H1 (cell line): ENCODE data around the gene JPT1. TPM values are rescaled to one million over a fixed set of nuclear protein-coding genes. Genes with fewer than 3 reads are reported as not detected.

ENCODE experiments used
- CTCF ChIA-PET: fragments of 300-600 bp; sonication (Branson Sonifier 250); formaldehyde crosslinking; loops from one replicate; lab custom pipeline; 2021; ENCODE audit not compliant: partially characterized antibody; lab: Charles Lee
- POLR2A ChIA-PET: fragments of 300-600 bp; sonication (Branson Sonifier 250); formaldehyde crosslinking; loops from one replicate; lab custom pipeline; 2021; ENCODE audit warnings: inconsistent platforms; ENCODE audit not compliant: partially characterized antibody; lab: Charles Lee
- DNase-seq, 2 experiments: peaks; one replicate each; pipeline versions ENCODE4 v3.0.0 to v3.0.0-alpha.2; 2010 to 2022; ENCODE audit warnings: low spot score in 2 of 2, low read depth in 1 of 2, mixed read lengths in 1 of 2
- FAIRE-seq: peaks from 2 replicates; lab custom pipeline; 2011; peaks lifted over from hg19 to GRCh38; lab: Jason Lieb, UNC
- H2AFZ ChIP-seq: 2 replicates; pipeline ENCODE4 v1.8.1; 2012; ENCODE audit warnings: low read length, inconsistent platforms
- H2AK5ac ChIP-seq: 2 replicates; pipeline ENCODE4 v1.6.1; 2013; ENCODE audit warnings: low read depth, low read length
- H2BK120ac ChIP-seq: replicated peaks from 2 replicates; pipeline ENCODE3; 2013; ENCODE audit warnings: low read depth, low read length, inconsistent platforms
- H2BK12ac ChIP-seq: 2 replicates; pipeline ENCODE4 v1.6.1; 2013; ENCODE audit warnings: low read depth, low read length
- H2BK15ac ChIP-seq: 2 replicates; pipeline ENCODE4 v1.6.1; 2013; ENCODE audit warnings: low read length
- H2BK20ac ChIP-seq: 2 replicates; pipeline ENCODE4 v1.6.1; 2013; ENCODE audit warnings: low read length
- H2BK5ac ChIP-seq: 2 replicates; pipeline ENCODE4 v1.6.1; 2013; ENCODE audit warnings: low read depth, low read length
- H3K14ac ChIP-seq: 2 replicates; pipeline ENCODE4 v1.6.1; 2013; ENCODE audit warnings: inconsistent platforms; ENCODE audit not compliant: insufficient read length
- H3K18ac ChIP-seq: 2 replicates; pipeline ENCODE4 v1.6.1; 2013; ENCODE audit warnings: low read length; ENCODE audit errors: extremely low read depth
- H3K23ac ChIP-seq: 2 replicates; pipeline ENCODE4 v1.6.1; 2013; ENCODE audit warnings: inconsistent platforms; ENCODE audit not compliant: insufficient read length
- H3K23me2 ChIP-seq: 2 replicates; pipeline ENCODE4 v1.6.1; 2013; ENCODE audit warnings: low read depth, low read length
- H3K27ac ChIP-seq: 2 replicates; pipeline ENCODE4 v1.6.1; 2011; ENCODE audit warnings: low read depth, low read length, inconsistent platforms
- H3K27me3 ChIP-seq, 4 experiments: replicated peaks in 1 of 4; 1 replicate in 1 of 4; 2 replicates in 3 of 4; pipeline versions ENCODE4 v1.6.1 to v1.8.1; 2011 to 2013; ENCODE audit warnings: low read length in 3 of 4, mild to moderate bottlenecking in 3 of 4, inconsistent platforms in 2 of 4, mixed read lengths in 2 of 4, moderate library complexity in 1 of 4; ENCODE audit not compliant: control insufficient read depth in 3 of 4, insufficient read depth in 3 of 4; ENCODE audit errors: extremely low read depth in 1 of 4
- H3K36me3 ChIP-seq, 4 experiments: 2 replicates each; pipeline versions ENCODE4 v1.6.1 to v1.8.1; 2011 to 2013; ENCODE audit warnings: mild to moderate bottlenecking in 4 of 4, low read length in 3 of 4, moderate library complexity in 2 of 4, control low read depth in 1 of 4, inconsistent platforms in 1 of 4; ENCODE audit not compliant: insufficient read depth in 4 of 4, control insufficient read depth in 2 of 4
- H3K4ac ChIP-seq: replicated peaks from 2 replicates; pipeline ENCODE3; 2013; ENCODE audit warnings: low read length, low read depth, mixed read lengths, inconsistent platforms; ENCODE audit not compliant: insufficient read length
- H3K4me1 ChIP-seq, 4 experiments: replicated peaks in 1 of 4; 1 replicate in 1 of 4; 2 replicates in 3 of 4; pipeline versions ENCODE4 v1.6.1 to v1.8.1; 2011 to 2013; ENCODE audit warnings: low read length in 3 of 4, inconsistent platforms in 2 of 4, mixed read lengths in 1 of 4; ENCODE audit not compliant: insufficient read depth in 4 of 4, control insufficient read depth in 3 of 4
- H3K4me2 ChIP-seq, 2 experiments: 2 replicates each; pipeline versions ENCODE4 v1.6.1 to v1.8.1; 2011 to 2013; ENCODE audit warnings: low read depth in 2 of 2, low read length in 2 of 2, control low read depth in 1 of 2, inconsistent platforms in 1 of 2, mild to moderate bottlenecking in 1 of 2; ENCODE audit not compliant: insufficient read depth in 1 of 2
- H3K4me3 ChIP-seq, 4 experiments: fragments of 200-600, 300-600 bp in 1 of 4; sonication (generic), shearing (Covaris generic), sonication (Bioruptor Twin) in 1 of 4; 2 replicates each; pipeline versions ENCODE4 v1.5.1 to v1.8.1; 2011 to 2016; ENCODE audit warnings: low read length in 4 of 4, low read depth in 3 of 4, control low read depth in 2 of 4, inconsistent platforms in 2 of 4, mild to moderate bottlenecking in 2 of 4, mixed read lengths in 1 of 4, moderate library complexity in 1 of 4; ENCODE audit not compliant: insufficient read depth in 2 of 4; ENCODE audit errors: extremely low read depth in 1 of 4
- H3K56ac ChIP-seq: replicated peaks from 2 replicates; pipeline ENCODE3; 2013; ENCODE audit warnings: low read depth, mild to moderate bottlenecking, mixed read lengths, low read length, inconsistent platforms; ENCODE audit not compliant: insufficient read length
- H3K79me1 ChIP-seq: 2 replicates; pipeline ENCODE4 v1.6.1; 2013; ENCODE audit warnings: low read depth, low read length, control low read depth
- H3K79me2 ChIP-seq, 2 experiments: 2 replicates each; pipeline versions ENCODE4 v1.6.1 to v1.8.1; 2012 to 2013; ENCODE audit warnings: low read length in 2 of 2, mild to moderate bottlenecking in 2 of 2, inconsistent platforms in 1 of 2; ENCODE audit not compliant: insufficient read depth in 2 of 2, control insufficient read depth in 1 of 2
- H3K9ac ChIP-seq, 4 experiments: replicated peaks in 1 of 4; 1 replicate in 1 of 4; 2 replicates in 3 of 4; pipeline versions ENCODE4 v1.6.1 to v1.8.1; 2011 to 2013; ENCODE audit warnings: low read depth in 3 of 4, low read length in 3 of 4, control low read depth in 2 of 4, mild to moderate bottlenecking in 2 of 4, moderate library complexity in 2 of 4, inconsistent platforms in 1 of 4; ENCODE audit errors: extremely low read depth in 1 of 4
- H3K9me3 ChIP-seq, 2 experiments: 2 replicates each; pipeline versions ENCODE4 v1.6.1 to v1.8.1; 2012 to 2013; ENCODE audit warnings: mild to moderate bottlenecking in 2 of 2, moderate library complexity in 2 of 2, control low read depth in 1 of 2, inconsistent platforms in 1 of 2, low read depth in 1 of 2, low read length in 1 of 2, mixed read lengths in 1 of 2; ENCODE audit not compliant: insufficient read depth in 2 of 2
- H4K20me1 ChIP-seq, 2 experiments: replicated peaks in 1 of 2; 2 replicates each; pipeline versions ENCODE3 to v1.8.1; 2011 to 2013; ENCODE audit warnings: inconsistent platforms in 2 of 2, low read length in 2 of 2, mild to moderate bottlenecking in 1 of 2; ENCODE audit not compliant: insufficient read depth in 2 of 2, control insufficient read depth in 1 of 2
- H4K5ac ChIP-seq: 2 replicates; pipeline ENCODE4 v1.6.1; 2013; ENCODE audit warnings: low read length, low read depth, mixed read lengths, inconsistent platforms; ENCODE audit not compliant: insufficient read length
- H4K8ac ChIP-seq: 2 replicates; pipeline ENCODE4 v1.8.0; 2013; ENCODE audit warnings: mild to moderate bottlenecking, moderate library complexity, low read length, inconsistent platforms; ENCODE audit not compliant: insufficient read depth; ENCODE audit errors: extremely low read depth
- H4K91ac ChIP-seq: replicated peaks from 2 replicates; pipeline ENCODE3; 2013; ENCODE audit warnings: low read length, mixed read lengths, inconsistent platforms; ENCODE audit not compliant: insufficient read length
- BACH1 ChIP-seq: IDR thresholded peaks from 2 replicates; pipeline ENCODE4 v1.6.1; 2012; ENCODE audit warnings: low read length, improper control_type of control experiment
- WGBS, 2 experiments: shearing (Covaris generic) in 1 of 2; methylation state at CpG; one replicate each; pipeline versions ENCODE4 v1.1.6 to v1.1.7; 2013 to 2015; ENCODE audit warnings: low lambda C conversion rate in 2 of 2, mixed read lengths in 2 of 2, inconsistent platforms in 1 of 2, low coverage in 1 of 2, missing lambda C conversion rate in 1 of 2; ENCODE audit not compliant: insufficient replicate concordance in 2 of 2, insufficient coverage in 1 of 2, insufficient read length in 1 of 2; ENCODE audit errors: extremely low coverage in 1 of 2, missing lambda C conversion rate in 1 of 2; 5-methylcytosine and 5-hydroxymethylcytosine counted together
- polyA plus RNA-seq, 7 experiments: library from polyadenylated mRNA; depleted of rRNA in 3 of 7; stranded (reverse) in 5 of 7; unstranded in 2 of 7; fragments of >200 nt in 5 of 7; fragments of 200-250 nt in 2 of 7; gene quantifications; 1 replicate in 5 of 7; 2 replicates in 1 of 7; 4 replicates in 1 of 7; pipeline versions ENCODE4 v1.2.1 to v1.2.3, GENCODE V29; 2011 to 2013; ENCODE audit warnings: missing spikeins in 2 of 7, mixed read lengths in 2 of 7
- total RNA-seq: library from RNA; stranded (reverse); fragmentation: NEBNext Ultra II Directional; extraction: Animal tissue kit (Norgen Biotek cat#: 25700); gene quantifications from 2 replicates; pipeline ENCODE4 v1.2.1, GENCODE V29; 2021

Gene JPT1
- total and polyA plus RNA-seq, 2 of the 8 experiments (the other 6 are each of a cell fraction or from before 2014, with no cell fraction given), result 154 to 369 TPM

GRCh38 chr17:75135946-75136345 is 18.4 kb downstream of the JPT1 start:
- Histone ChIP-seq H2BK15ac (no peak overlapping the region), H3K14ac (no peak overlapping the region), H3K23ac (no peak overlapping the region), H4K91ac (no peak overlapping the region), H3K18ac (no peak overlapping the region), H3K56ac (no peak overlapping the region), H2BK5ac (no peak overlapping the region), H3K27ac (no peak overlapping the region), H3K27me3 (no peaks in the 10 kb centered on the region), H2BK120ac (no peak overlapping the region), H3K36me3 (peaks cover 2 to 53% (median 19%) of the 10 kb centered on the region in 4 experiments; a peak in 7 of 8 replicates), H4K5ac (no peak overlapping the region), H4K8ac (no peak overlapping the region), H2BK20ac (no peak overlapping the region), H3K4ac (no peak overlapping the region), H3K23me2 (peaks cover 2% of the 10 kb centered on the region; the same call in 1 of the 2 replicates), H3K4me1 (no peaks in the 10 kb centered on the region), H3K4me2 (no peak overlapping the region), H3K79me1 (no peaks in the 10 kb centered on the region), H2BK12ac (no peak overlapping the region), H3K79me2 (peaks cover 0 to 3% of the 10 kb centered on the region in 2 experiments; a peak in 1 of 4 replicates), H2AK5ac (no peak overlapping the region), H3K9me3 (no peaks in the 10 kb centered on the region), H3K9ac (no peak overlapping the region), H3K4me3 (no peak overlapping the region), H2AFZ (no peak overlapping the region), H4K20me1 (no peaks in the 10 kb centered on the region)
- no peak for FAIRE-seq
- POLR2A ChIA-PET, result interaction anchor here (0.7 to 4.9 kb wide), 5 partner anchors 10 to 43 kb away, joined by 3 to 29 read pairs (median 3); partner anchors contain the start of genes ARMC7 and JPT1
- no peak for TF ChIP-seq BACH1
- CTCF ChIA-PET, result interaction anchor here (0.6 to 2.3 kb wide), 3 partner anchors 31 to 275 kb away, joined by 3 to 7 read pairs (median 3); no protein-coding TSS in a partner anchor
- 96% methylated on average over 8 of the region's 8 CpGs; no CpG with 5 or more reads in 1 of the 2 experiments for WGBS, 2 experiments
- DNase-seq, result no peak
